Loucy (cell line): ENCODE measurements around the gene CASQ2.

Experiments
- H2AFZ ChIP-seq: fragments of 200-600 bp; sonication (generic); 2 replicates; pipeline ENCODE4 v1.6.0; 2016; ENCODE audit warnings: antibody characterized with exemption, mild to moderate bottlenecking, low read length, moderate library complexity
- H3F3A ChIP-seq: fragments of 200-600 bp; 2 replicates; pipeline ENCODE4 v1.6.0; 2016; ENCODE audit warnings: antibody characterized with exemption, low read depth, mild to moderate bottlenecking
- H3K27me3 ChIP-seq: fragments of 200-600 bp; sonication (generic); 2 replicates; pipeline ENCODE4 v1.6.1; 2014; ENCODE audit warnings: low read length, mild to moderate bottlenecking; ENCODE audit not compliant: insufficient read depth, poor library complexity, severe bottlenecking
- H3K36me3 ChIP-seq: fragments of 200-600 bp; sonication (generic); 2 replicates; pipeline ENCODE4 v1.6.1; 2016; ENCODE audit warnings: low read length; ENCODE audit not compliant: insufficient read depth
- H3K4me1 ChIP-seq: fragments of 200-600 bp; sonication (generic); 2 replicates; pipeline ENCODE4 v1.5.1; 2014; ENCODE audit warnings: low read length, mild to moderate bottlenecking; ENCODE audit not compliant: insufficient read depth, poor library complexity, severe bottlenecking
- H3K4me2 ChIP-seq: fragments of 200-600 bp; sonication (generic); 2 replicates; pipeline ENCODE4 v1.6.0; 2014; ENCODE audit warnings: antibody characterized with exemption, low read length, low read depth, mild to moderate bottlenecking; ENCODE audit not compliant: poor library complexity, severe bottlenecking
- H3K4me3 ChIP-seq: fragments of 200-600 bp; sonication (generic); 2 replicates; pipeline ENCODE4 v1.5.1; 2014; ENCODE audit warnings: low read length, mild to moderate bottlenecking, mixed read lengths; ENCODE audit not compliant: poor library complexity, severe bottlenecking
- H3K79me2 ChIP-seq: fragments of 200-600 bp; sonication (generic); 2 replicates; pipeline ENCODE4 v1.6.1; 2014; ENCODE audit warnings: low read length; ENCODE audit not compliant: insufficient read depth
- H3K9ac ChIP-seq: fragments of 200-600 bp; sonication (generic); 2 replicates; pipeline ENCODE4 v1.6.0; 2014; ENCODE audit warnings: mild to moderate bottlenecking, low read depth, low read length, moderate library complexity; ENCODE audit not compliant: poor library complexity, severe bottlenecking
- H3K9me2 ChIP-seq: fragments of 200-600 bp; sonication (generic); replicated peaks from 2 replicates; pipeline ENCODE4 v1.6.1; 2016; ENCODE audit warnings: low read depth, low read length, mixed read lengths
- H3K9me3 ChIP-seq: fragments of 200-600 bp; sonication (generic); 2 replicates; pipeline ENCODE4 v1.6.1; 2014; ENCODE audit warnings: mild to moderate bottlenecking, antibody characterized with exemption, low read length, low read depth; ENCODE audit not compliant: insufficient read depth
- H4K20me1 ChIP-seq: fragments of 200-600 bp; sonication (generic); 2 replicates; pipeline ENCODE4 v1.6.0; 2014; ENCODE audit warnings: antibody characterized with exemption, low read length, mild to moderate bottlenecking; ENCODE audit not compliant: insufficient read depth, poor library complexity, severe bottlenecking
- CTCF ChIP-seq: fragments of 200-600 bp; sonication (generic); conservative IDR thresholded peaks from 2 replicates; pipeline ENCODE4 v1.5.1; 2014; ENCODE audit warnings: mild to moderate bottlenecking, antibody characterized with exemption, low read length
- EZH2phosphoT487 ChIP-seq: fragments of 200-600 bp; IDR thresholded peaks from 2 replicates; pipeline ENCODE4 v1.6.1; 2018; ENCODE audit warnings: antibody characterized with exemption, mild to moderate bottlenecking, moderate library complexity, borderline replicate concordance

Gene CASQ2

GRCh38 chr1:115655916-115656315 lies 112.6 kb downstream of the CASQ2 start:
- Histone ChIP-seq H3K79me2 (peaks cover 99% of the 10 kb centered on the region), H4K20me1 (peaks cover 6% of the 10 kb centered on the region), H3K36me3 (peaks cover 74% of the 10 kb centered on the region), H3K4me1 (peaks cover 46% of the 10 kb centered on the region), H3K4me3 (no peak overlapping the region), H2AFZ (no peak overlapping the region), H3K9me2 (no peaks in the 10 kb centered on the region), H3K27me3 (no peaks in the 10 kb centered on the region), H3K9ac (peak overlapping the region; percentile 38), H3K4me2 (peak overlapping the region; percentile 54), H3K9me3 (no peaks in the 10 kb centered on the region), H3F3A (0 out of 2 replicates have a peak, but pooled peaks cover 3% of the 10 kb centered on the region)
- TF ChIP-seq CTCF: no peak
- no peak for TF ChIP-seq EZH2phosphoT487

- H3K4me3 ChIP-seq: no peak overlapping the region
- TF ChIP-seq CTCF: no peak
- no peak for TF ChIP-seq EZH2phosphoT487
- peak overlapping the region; percentile 38 for H3K9ac ChIP-seq
- peaks cover 71% of the 10 kb centered on the region for H3K36me3 ChIP-seq
- peaks cover 52% of the 10 kb centered on the region for H3K4me1 ChIP-seq
- no peaks in the 10 kb centered on the region for H3K9me2 ChIP-seq
- H3K27me3 ChIP-seq: no peaks in the 10 kb centered on the region
- H3F3A ChIP-seq: 0 out of 2 replicates have a peak, but pooled peaks cover 3% of the 10 kb centered on the region
- peaks cover 12% of the 10 kb centered on the region for H4K20me1 ChIP-seq
- peak overlapping the region; percentile 54 for H3K4me2 ChIP-seq
- peaks cover 99% of the 10 kb centered on the region for H3K79me2 ChIP-seq
- H2AFZ ChIP-seq: no peak overlapping the region
- H3K9me3 ChIP-seq: no peaks in the 10 kb centered on the region
These were observed 113.2 kb downstream of the CASQ2 start for GRCh38 chr1:115655306-115655663.

- 0 out of 2 replicates have a peak, but pooled peaks cover 3% of the 10 kb centered on the region for H3F3A ChIP-seq
- H3K4me3 ChIP-seq: no peak overlapping the region
- no peak for TF ChIP-seq CTCF
- no peaks in the 10 kb centered on the region for H3K27me3 ChIP-seq
- H3K4me1 ChIP-seq: peaks cover 57% of the 10 kb centered on the region
- peaks cover 66% of the 10 kb centered on the region for H3K36me3 ChIP-seq
- no peaks in the 10 kb centered on the region for H3K9me2 ChIP-seq
- H3K9me3 ChIP-seq: no peaks in the 10 kb centered on the region
- no peak overlapping the region for H2AFZ ChIP-seq
- peaks cover 14% of the 10 kb centered on the region for H4K20me1 ChIP-seq
- H3K9ac ChIP-seq: peak overlapping the region; percentile 38
- peaks cover 99% of the 10 kb centered on the region for H3K79me2 ChIP-seq
- peak overlapping the region; percentile 54 for H3K4me2 ChIP-seq
These were observed 113.7 kb downstream of the CASQ2 start for GRCh38 chr1:115654663-115655305.
